ENCODE measurements around the gene FBXW11.

FBXW11 gene

DNA sequence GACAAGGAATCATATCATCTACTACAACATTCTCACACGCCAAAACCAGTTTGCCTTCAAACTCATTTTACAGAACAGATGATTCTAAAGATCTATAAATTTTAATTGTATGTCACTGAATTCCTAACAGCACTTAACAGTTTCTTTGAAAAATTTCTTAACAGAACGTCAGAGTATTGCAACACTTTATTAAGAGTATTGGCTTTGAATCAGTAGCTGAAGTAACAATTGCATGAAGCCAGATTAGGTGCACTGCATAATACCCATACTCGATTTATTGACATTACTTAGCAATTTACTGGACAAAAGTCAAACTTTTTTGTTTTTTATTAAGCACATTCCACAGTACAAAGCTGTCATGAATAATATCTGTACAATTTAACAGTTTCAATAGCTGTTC, 145.1 kb downstream of the FBXW11 start:
- DNase-seq: no peak

DNA sequence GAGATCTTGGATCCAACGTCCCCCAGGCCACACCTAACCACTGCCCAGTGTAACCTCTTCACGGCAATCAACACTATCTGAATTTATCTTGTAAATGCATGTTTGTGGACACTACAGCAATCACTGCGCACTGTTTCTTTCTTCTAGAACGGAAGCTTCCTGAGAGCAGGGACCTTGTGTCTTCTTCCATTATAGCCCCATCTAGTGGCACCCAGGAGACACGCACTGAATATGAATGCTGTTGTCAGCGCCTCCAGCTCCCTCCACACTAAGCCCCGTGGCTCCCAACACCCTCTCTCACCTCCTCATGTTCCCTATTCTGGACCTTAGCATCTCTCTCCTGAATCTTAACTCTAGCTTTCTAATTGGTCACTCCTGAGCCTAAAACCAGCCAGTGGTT, 148.1 kb downstream of the FBXW11 start:
- DNase-seq: no peak

DNA sequence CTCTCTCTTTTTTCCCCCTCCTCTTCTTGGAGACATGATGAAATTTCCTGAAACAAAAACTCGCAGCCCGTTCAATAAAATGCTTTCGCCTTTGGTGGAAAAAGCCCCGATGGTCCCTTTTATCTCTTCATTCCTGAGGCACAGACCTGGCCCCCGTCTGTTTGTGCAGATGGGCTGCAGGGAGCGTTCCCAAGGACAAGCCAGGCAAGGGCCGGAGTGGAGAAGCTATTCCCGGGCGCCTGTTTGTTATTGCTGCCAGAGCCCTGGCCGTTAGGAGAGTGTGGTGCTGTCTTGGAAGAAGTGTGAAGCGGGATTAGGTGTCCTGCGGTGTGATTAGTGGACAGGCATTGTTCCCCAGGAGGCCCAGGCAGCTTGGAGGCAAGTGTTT, 149.0 kb downstream of the FBXW11 start:
- no peak for DNase-seq

DNA sequence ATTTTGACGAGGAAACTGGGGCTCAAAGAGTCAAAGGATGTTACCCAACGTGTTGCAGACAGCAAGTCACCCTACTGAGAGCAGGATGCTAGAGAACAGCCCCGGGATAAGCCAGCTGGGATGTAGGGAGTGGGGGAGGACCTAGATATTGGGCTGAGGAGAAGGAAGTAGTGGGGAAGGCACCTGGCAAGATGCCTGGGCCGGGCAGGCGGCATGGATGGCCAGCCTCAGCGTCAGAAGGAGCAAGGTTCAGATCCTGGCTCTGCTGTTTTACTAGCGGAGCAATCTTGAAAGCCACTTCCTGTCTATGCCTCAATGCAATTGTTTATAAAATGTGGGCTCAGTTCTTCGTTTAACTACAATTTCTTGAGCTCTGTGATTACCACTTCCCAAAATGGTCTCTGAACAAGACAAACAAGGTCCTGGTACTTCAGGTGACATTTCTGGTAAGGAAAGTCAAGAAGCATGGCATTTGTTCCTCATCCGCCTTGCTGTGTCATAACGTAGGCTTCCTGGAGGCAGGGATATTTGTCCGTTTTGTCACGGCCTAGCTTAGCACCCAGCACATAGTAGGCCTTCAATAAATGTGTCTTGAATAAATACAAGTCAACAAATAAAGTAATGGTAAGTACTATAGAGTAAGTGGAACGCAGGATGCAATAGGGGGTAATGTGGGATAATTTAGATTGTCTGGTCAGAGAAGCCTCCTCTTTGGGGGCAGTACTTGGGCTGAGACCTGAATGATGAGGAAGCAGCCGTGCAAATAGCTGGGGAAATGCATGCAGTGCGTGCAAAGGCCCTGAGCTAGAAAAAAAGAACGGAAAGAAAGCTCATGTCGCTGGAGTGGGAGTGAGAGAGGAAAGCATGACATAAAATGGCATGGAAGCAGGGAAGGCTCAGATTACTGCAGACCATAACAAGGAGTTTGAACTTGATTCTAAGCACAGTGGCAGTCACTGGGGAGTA, 150.4 kb downstream of the FBXW11 start:
- DNase-seq: no peak

DNA sequence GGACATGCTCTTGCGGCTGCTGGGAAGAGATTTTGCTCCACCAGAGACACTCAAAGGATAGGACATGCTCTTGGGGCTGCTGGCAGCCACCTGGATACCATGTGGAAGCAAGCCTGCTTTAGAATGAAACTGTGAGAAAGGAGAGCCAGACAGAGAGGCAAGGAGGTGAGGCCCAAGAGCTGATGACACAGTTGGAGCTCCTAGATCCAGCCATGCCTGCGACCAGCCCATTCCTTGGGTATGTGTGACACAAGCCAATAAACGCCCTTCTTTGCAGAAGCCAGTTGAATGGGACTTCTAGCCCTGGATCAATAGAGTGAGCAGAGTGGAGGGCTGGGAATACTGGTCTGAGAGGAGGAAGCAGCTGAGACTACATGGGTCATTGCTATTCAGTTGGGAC, 151.2 kb downstream of the FBXW11 start:
- no peak for DNase-seq

DNA sequence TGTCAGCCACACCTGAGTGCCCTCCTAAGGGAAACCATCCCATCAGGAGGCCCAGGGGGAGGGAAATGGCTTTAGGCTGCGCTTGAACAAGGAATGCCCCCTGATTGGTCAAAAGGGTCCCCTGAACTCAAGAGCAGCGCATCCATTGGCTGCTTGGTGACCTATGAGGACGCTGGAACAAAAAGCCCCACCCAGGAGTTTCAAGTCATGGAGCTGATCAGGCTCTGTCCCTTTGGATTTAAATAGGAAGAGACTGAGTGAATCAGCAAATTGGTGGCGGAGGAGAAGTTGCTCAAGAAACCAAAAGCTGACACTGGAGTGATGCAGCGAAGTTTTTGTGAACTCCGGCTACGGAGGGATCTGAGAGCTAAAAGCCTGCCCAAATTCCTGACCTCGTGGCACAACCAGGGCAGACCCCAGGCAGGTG, 154.2 kb downstream of the FBXW11 start:
- no peak for DNase-seq

DNA sequence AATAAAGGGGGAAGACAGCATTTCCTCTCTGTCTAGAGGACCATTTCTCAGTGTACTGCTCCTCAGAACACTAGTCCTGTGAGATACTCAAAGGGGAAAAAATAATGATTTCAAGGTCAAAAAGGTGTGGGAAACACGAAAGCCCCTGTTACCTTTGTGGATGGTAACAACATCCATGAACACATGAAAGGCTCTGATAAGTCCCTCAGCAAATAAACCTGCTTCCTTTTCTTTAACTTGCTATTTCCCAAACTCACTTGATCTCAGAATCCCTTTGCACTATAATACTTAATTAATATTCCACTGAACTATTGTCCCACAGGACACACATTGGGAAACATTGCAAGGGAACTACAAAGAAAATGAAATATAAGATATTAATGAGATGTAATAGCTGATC, 155.2 kb downstream of the FBXW11 start:
- DNase-seq: no peak

DNA sequence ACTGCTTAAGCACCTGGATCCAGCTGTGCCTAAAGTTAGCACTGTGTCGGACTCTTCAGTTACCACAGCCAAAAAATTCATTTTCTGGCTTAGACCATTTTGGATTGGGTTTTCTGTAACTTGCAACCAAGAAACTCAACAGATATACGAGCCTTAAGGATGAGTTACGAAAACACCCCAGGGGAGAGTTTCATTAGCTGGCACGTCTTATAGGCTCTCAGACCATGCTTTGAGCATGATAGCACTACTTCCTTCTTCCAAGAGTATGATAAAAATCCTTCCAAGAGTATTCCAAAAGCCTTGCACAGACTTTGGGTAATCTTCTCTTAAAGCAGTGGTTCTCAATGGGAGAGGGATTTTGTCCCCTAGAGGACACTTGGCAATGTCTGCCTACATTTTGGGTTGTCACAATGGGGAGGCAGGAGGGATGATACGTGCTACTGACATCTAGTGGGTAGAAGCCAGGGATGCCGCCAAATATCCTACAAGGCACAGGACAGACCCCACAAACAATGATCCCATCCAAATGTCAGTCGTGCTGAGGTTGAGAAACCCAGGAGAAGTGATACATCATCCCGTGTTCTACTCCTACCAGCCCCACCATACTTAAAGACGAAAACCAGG, 156.0 kb downstream of the FBXW11 start:
- DNase-seq: no peak

DNA sequence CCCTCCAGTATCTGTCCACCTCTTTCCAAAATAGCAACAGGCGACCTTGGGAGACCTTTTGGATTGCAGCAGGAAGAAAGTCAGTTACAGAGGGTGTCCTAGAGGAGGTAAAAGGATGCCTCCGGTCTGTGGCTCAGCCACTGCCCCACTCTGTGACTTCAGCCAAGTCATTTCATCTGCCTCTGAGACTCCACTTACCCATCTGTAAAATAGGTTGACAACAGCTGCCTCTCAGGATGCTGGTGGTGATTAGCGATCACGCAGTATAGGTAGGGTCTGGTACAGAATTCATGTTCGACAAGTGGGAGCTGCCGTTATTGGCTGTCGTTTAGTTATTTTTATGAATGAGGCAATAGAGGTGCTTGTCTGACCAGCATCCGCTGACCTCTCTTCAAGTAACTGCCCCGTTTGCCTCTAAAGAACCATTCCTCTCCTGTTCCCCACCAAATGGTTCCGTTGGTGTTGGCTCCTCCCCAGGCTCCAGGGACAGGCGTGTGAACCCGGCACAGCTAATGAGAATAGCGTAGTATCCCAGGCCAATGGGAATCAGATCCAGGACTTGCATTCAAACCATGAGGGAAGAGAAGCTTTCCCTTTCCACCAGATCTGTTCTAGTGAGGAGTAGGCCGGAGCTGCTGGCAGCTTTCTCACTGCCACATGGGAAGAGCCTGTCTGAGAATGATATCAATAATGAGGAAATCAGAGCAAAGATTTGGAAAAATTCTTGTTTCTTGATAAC, 156.7 kb downstream of the FBXW11 start:
- DNase-seq: no peak

DNA sequence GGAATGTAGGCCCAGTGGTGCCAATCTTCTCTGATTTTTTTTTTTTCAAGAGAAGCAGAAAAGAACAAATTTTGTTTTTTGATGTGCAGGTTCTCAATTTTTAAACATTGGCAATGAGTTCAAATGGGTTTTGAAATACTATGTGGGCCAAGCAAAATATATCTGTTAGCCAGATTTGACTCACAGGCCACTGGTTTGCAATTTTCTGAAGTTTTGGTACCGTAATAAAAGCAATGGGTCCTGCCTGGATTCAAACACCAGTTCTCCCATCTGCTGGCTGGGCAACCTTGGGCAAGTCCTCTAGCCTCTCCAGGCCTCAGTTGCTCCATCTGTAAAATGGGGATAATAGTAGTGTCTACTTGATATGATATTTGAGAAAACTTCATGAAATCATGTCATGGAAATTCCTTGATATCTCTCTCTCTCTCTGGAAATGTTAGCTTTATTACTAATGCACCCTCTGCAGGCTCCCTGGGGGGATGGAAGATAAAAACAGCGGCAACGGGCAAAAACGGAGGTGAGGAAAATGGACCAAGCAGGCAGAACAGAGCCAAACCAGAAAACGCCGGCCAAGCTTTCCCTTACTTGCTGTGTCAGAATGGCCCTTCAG, 157.4 kb downstream of the FBXW11 start:
- no peak for DNase-seq

DNA sequence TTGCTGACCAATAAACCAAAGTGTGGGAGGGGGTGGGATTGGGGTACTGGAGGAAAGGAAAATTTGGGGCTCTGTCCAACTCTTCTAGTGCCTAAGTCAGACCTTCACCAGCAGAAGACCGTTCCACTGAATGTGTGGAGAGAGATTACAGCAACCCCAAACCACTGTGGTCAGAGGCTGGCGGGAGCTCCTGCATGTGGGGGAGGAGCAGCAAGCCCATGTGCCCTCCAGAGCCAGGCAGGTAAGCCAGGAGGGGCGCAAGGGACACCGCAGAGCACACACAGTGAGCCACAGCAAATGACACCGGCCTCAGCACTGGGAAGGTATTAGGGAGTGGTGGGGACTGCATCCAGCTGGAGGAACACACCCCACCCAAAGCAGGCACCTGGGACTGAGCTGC, 158.0 kb downstream of the FBXW11 start:
- DNase-seq: no peak

DNA sequence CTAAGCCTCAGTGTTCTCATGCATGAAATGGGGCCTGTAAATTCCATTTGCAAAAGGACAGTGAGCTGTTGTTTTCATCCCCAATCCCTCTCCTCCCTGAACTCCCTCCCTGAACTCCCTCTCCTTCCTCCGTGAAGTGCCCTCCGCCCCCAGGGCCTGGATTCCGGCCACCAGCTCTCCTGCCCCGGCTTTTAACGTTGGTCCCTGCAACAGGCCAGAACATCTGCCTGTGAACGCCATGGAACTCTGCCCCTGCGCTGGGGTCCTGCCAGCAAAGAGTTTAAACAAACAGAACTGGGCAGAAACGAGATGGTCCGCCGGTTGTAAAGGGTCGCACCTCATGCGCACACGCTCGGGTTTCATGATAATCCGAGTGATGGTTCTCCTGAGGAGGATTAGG, 158.4 kb downstream of the FBXW11 start:
- no peak for DNase-seq

DNA sequence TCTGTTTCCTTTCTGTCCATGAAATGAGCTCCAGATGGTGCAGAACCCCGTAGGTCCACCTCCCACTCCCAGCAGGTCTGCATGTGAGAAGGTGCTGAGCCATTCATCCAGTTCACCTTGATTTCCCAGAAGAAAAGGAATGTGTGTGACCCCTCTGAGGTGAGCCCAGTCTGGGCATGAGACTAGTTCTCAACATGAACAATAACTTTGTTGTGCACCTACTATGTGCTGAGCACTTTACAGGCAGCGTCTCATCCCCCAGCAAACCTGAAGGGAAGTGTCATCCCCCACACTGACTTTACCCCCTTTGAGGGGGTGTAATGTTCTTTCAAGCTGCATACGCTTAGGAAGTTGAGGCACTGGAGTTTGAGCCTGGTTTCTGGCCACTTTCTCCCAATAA, 159.4 kb downstream of the FBXW11 start:
- DNase-seq: no peak

DNA sequence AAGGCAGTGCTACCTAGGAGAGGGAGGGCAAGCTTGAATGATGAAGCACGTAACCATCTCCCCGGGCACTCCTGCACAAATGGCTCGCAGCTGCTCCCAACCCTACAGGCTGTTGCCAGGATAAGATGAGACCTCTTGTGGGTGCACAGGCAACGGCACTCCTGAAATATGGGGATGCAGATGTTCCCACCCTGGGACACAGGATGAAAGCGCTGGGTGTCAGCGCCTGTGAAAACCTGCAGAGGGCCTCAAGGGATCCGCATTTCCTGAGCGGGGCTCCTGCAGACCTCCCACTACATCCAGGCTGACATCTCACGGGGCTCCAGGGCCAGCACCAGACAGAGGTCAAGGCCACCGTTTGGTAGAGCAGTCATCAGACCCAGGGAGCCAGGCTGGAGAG, 160.1 kb downstream of the FBXW11 start:
- no peak for DNase-seq

DNA sequence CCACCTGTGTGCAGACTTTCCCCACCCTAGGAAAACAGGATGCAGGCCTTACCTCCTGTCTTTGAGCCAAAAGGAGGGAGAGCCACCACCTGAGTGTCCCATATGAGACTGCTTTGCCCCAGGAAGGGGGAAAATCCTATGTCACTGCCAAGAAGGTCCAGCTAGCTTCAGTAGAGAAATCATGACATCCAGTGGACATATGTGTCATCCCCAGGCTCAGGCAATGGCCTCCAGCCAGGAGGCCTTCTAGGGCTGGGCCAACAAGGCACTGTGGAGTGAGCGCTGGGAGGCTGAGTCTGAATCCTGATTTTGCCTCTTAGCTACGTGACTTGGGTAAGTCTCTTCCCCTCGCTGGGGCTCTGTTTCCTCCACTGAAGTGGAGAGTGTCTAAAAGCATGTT, 160.6 kb downstream of the FBXW11 start:
- DNase-seq: no peak

DNA sequence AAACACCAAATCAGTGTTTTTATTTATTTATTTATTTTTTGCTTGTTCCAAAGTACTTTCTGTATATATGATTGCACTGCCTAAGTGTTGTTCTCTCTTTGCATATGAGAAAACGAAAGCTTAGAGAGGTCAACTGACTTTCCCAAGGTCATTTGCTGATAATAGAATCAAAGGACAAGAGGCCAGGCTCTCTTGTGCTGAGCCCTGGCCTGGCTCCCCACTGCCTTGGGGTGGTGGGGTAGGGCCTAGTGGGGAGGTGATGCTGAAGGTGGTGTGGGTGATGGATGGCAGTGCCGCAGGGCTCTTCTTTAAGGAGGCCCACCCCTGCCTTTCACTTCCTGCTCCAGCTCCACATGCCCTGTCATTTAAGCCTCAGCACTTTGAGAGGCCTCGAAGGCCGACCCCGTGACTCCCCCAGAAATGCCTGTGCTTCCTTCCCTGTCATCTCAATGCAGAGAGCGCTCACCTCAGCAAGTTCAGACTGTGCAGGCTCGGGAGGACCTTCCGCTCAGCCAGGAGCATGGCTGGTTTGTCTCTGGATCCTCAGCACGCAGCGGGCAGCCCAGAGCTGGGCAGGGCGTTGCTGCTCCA, 161.3 kb downstream of the FBXW11 start:
- no peak for DNase-seq

DNA sequence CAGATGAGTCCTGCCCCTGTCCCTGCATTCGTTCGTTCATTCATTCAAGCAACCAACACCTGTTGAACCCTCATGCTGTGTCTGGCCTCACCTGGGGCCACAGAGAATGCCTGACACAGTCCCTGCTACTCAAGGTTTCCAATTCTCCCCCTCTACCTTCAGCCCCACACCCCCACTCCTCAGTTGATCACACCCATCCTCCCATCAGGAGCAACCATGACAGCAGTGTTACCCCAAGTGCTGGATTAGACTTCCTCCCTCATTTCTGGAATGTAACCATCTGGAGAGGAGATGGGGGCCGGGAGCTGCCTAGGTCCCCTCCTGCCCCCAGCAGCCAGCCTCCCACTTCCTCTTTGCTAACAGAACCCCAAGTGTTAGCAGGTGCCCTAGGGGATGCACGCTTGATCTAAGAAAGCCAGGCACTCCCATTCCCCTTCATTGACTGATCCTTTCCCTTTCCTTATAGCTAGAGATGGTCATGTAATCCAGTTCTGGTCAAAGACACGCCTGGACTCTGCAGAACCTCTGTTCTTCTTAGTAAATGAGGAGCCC, 163.6 kb downstream of the FBXW11 start:
- DNase-seq: no peak

DNA sequence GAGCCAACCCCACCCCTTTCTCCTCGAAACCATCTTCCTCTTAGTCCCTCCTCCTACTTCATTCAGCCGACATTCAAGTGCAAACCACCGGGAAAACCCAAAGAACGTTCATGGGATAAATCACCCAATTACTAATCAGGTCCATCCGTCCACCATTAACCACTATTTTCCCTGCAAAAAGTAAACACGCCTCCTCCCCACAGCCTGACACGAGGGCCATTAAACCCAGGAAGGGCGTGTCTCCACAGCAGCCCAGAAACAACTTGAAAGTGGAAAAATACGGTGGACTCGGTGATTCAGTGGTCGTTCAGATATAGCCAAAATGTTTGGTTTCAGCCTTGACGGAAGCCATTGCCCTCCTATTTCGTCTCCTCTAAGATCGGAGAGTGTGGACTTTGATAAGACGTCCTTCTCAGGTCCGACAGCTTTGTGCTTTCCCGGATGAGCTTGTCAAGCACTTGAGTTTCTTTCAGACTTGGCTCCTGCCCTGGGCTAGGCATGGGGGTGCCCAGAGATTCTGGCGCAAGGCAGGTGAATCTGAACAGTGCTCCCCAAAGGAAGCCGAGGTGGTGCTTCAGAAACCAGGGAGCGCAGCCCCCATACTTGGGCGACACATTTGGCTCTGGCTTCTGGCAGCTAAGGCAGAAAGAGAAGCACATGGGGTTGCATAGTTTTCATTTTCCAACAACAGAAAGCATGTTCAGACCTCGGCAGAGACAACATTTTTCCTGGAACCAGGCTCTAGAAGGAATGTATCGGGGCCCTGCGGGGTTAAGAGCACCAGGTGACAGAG, 164.3 kb downstream of the FBXW11 start:
- no peak for DNase-seq

DNA sequence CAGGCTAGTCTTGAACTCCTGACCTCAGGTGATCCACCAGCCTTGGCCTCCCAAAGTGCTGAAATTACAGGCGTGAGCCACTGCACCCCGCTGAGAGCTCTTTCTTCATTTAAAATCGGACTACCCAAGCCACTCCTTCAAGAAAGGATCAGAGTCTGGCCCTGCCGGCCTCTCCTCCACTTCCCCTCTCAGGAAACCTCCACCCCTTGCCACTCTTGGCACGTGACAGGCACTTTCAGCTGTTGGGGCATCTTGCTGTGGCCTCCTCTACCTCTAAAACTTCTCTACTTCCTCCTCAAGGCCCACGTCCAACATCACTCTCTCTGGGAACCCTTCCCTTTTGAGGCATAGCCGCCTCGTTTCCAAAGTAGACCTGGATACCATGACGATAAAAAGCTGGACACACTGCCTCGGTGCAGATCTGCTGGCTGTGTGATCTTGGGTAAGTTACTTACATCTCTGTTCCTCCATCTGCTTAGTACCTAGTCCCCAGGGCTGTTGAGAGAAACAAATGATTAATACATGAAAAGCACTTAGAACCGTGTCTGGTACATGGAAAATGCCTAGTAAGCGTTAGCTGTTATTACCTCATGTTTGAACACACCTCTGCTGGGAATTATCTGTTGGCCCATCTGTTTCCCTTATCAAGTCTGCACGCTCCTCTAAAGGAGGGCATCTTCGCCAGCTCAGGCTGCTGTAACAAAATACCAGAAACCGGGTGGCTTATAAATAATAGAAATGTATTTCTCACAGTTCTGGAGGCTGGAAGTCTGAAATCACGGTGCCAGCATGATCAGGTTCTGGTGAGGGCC, 165.5 kb downstream of the FBXW11 start:
- no peak for DNase-seq

DNA sequence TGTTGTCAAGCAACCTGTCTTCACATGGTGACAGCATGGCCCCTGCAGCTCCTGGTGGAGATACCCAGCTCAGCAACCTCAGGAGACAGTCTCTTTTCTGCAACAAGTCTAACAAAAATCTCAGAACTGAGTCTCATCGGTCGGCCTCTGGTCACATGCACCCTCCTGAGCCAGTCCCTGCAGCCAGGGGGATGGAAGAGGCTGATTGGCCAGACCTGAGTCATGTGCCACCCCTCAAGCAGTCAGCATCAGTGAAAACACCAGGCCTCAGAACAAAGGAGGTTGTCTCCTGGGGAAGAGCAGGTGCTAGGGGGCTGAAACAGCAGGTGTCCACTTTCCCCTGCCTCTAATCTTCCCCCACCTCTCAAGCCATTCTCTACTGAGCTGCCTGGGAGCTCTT, 166.4 kb downstream of the FBXW11 start:
- no peak for DNase-seq

DNA sequence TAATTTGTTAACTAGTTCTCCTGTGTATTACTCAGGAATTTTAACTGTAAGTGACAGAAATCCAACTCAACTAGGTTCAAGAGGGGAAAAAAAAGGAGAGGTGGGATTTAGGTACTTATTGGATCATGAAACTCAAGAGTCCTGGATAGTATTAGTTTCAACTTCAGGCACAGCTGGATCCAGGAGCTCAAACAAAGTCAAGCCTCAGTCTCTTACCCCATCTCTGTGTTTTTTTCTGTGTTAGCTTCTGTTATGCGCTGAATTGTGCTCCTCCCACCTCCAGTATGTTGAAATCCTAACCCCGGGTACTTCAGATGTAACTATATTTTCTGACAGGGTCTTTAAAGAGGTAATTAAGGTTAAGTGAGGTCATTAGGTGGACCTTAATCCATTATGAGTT, 167.3 kb downstream of the FBXW11 start:
- DNase-seq: no peak

Data from stimulated activated CD4-positive, alpha-beta T cell treated with anti-CD3 and anti-CD28 coated beads, Interleukin-2, amount 100 ng/mL, for 24 hours (primary cell).